GM21723 (cell line): ENCODE results near the gene IFT25.
A peak's percentile ranks its signal among the peaks of the same experiment; 100 is the strongest.
"Not testable (repeated sequence)": the region's sequence is repeated elsewhere in the genome, so short reads cannot be mapped to it uniquely, and the experiment has no call there.

Source experiments
- ATAC-seq: cut with Tn5 transposase; IDR thresholded peaks from one replicate; pipeline ENCODE4 v1.9.1; 2021; ENCODE audit warnings: mild to moderate bottlenecking, moderate library complexity; ENCODE audit not compliant: unreplicated experiment

The IFT25 gene

DNA sequence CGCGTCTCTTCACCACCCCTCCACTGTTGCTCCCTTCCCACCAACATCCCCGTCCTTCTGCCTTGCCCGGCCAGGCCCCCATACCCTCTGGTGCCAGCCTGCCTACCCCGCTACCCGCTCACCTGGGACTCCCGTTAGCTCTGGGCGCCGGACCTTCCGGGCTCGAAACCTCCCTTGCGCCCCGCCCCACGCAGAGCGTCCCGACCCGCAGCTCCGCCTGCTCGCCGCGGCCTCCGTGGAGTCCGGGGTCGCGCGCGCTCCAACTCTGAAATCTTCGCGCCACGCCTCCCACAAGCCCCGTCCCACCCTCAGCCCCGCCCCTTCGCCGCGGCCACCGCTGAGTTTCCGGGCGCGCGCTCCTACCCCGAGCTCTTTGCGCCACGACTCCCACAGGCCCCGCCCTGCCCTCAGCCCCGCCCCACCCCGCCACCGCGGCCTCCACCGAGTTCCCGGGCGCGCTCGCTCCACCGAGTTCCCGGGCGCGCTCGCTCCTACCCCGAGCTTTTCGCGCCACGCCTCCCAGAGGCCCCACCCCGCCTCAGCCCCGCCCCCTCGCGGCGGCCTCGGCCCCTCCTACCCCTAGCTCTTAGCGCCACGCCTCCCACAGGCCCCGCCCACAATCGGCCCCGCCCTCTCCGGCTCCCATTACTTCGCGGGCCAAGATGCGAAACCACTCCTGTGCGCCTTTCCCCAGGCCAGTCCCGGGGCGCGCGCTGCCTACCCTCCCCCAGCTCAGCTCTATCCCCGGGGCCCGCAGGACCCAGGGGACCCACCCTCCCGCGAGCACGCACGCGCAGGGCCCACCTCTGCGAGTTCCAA, at the start of gene IFT25:
Gene IFT25 (minus strand): TSS at position 267 of the 819 bp plus-strand sequence. CDS start 5,617 bp downstream, outside the sequence.
- peak; percentile 73 for ATAC-seq

DNA sequence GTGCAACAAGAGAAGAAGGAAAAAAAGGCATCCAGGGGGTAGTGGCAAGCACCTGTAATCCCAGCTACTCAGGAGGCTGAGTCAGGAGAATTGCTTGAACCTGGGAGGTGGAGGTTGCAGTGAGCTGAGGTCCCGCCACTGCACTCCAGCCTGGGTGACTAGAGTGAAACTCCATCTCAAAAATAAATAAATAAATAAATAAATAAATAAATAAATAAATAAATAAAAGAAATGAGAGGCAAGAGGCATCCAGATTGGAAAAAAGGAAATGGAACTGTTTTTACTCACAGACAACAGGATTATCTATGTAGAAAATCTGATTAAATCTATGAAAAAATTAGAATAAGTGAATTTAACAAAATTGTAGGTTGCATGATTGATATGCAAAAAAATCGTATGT, 49.0 kb upstream of the IFT25 start:
- ATAC-seq = not testable (repeated sequence)

DNA sequence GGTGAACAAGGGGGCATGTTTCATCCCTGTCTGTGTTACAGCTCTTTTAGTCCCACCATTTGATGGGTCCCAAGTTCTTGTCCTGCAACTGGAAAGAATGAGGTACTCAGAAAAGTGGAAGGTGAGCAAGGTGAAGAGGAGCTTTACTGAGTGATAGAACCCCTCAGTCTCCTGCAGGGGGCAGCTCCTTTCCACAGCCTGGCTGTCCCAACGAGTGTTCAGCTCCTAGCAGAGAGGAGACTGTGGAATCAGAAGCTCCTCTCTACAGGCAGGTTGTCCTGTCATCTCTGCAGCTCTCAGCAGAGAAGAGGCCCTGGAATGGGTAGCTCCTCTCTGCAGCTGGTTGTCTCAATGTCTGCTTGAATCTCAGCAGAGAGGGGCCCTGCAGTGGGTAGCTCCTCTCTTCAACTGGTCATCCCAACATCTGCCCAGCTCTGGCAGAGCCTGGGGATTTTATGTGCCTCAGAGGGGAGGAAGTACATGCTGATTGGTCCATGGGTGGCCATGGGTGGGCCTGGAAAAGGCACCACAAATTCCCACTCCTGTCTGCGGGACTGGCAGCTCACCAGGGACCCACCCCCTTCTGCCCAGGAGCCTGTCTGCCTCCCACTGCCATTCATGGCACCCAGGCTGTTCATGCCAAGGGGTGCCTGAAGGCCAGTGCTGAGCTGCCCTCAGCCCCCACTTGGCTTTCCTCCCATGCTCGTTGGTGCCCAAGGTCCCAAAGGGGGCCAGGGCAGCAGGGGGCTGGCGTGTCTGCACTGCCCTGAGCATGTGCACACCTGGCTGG, 46.8 kb upstream of the IFT25 start:
- ATAC-seq = no peak

DNA sequence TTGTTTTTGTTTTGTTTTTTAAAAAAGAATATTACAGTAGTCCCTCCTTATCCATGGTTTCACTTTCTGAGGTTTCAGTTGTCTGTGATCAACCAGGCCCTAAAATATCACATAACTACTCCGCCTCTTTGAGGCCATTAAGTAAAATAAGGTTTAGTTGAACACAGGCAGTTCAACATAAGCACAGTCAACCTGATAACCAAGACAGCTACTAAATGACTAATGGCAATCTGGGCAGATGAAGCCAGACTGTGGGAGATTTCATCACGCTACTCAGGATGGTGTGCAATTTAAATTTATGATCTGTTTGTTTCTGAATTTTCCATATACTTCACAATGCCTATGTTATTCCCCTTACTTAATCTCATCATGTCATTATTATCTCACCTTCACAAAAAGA, 42.4 kb upstream of the IFT25 start:
- no peak for ATAC-seq

DNA sequence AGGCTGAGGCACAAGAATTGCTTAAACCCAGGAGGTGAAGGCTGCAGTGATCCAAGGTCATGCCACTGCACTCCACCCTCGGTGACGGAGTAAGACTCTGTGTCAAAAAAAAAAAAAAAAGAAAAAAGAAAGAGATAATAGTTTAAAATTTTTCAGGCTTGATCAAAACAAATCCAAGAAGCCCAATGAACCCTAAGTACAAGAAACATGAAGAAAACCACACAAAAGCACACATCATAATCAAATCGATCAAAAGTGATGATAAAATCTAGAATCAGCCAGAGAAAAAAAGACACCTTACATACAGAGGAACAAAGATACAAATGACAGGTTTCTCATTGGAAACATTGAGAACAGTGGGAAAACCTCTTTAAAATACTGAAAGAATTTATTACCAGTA, 41.0 kb upstream of the IFT25 start:
- no peak for ATAC-seq

DNA sequence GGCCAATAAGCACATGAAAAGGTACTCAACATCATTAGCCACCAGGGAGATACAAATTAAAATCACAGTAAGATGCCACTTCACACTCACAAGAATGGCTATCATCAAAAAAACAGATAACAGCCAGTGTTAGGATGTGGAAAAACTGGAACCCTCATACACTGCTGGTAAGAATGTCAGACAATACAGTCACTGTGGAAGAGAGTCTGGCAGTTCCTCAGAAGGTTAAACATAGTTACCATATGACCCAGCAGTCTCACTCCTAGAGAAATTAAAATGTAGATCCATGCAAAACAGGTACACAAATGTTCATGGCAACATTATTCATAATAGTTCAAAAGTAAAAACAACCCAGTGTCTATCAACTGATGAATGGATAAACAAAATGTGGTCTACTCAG, 39.2 kb upstream of the IFT25 start:
- no peak for ATAC-seq

DNA sequence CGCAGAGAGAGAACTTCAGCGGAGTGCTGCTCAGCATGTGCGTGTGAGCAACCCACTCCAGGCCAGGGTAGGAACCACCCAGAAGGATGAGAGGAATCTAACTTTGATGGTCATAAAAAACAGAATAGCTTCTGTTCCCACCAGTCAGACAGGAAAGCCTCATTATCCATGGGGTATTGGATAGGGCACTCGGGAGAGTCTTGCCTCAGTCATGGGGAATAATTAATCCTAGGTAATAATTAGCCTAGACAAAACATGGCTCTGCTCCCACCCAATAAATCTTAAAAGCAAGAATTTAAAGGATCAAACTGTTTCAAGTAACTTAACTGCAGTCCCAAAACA, 37.2 kb upstream of the IFT25 start:
- ATAC-seq = no peak

DNA sequence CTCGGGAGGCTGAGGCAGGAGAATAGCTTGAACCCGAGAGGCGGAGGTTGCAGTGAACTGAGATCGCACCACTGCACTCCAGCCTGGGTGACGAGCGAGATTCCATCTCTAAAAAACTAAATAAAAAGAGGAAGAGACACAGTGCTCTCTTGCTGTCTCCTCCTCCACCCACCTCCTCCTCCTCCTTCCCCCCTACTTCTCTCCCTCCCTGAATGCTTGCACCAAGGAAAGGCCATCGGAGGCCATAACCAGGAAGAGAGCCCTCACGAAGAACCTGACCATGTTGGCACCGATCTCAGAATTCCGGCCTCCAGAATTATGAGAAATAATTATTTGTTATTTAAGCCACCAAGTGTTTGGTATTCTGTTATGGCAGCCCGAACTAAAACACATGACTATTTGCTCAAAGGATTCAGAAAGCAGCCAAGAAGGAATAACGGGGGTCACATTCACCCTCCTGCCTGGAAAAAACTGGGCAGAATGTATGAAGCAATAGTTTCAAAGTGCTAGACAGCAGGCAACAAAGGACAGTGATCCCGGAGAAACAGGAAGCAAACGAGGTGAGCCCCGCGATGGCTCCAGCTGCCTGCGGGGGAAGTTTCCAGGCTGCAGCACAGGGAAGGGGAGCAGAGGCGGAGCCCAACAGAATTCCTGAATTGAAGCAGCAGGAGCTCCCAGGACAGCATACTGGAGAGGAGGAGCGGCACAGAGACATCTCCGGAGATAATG, 36.7 kb upstream of the IFT25 start:
- ATAC-seq = no peak

DNA sequence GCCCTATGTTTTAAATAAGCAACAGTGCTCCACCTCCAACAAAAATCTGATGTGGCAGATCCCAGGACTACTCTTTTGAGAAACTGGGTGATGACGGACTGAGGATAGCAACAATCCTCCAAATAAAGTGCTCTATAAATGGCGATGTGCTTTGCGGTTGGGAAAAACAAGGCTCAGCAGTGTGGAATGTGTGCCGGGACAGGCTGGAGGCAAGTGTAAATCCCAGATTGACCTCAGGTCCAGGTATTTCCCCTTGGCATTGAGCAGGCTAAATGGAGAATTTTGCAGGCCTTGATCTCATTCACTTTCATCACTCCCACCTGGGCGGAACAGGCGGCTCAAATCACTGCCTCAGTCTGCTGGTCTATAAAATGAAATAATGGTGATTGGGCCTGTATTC, 35.7 kb upstream of the IFT25 start:
- ATAC-seq = no peak

DNA sequence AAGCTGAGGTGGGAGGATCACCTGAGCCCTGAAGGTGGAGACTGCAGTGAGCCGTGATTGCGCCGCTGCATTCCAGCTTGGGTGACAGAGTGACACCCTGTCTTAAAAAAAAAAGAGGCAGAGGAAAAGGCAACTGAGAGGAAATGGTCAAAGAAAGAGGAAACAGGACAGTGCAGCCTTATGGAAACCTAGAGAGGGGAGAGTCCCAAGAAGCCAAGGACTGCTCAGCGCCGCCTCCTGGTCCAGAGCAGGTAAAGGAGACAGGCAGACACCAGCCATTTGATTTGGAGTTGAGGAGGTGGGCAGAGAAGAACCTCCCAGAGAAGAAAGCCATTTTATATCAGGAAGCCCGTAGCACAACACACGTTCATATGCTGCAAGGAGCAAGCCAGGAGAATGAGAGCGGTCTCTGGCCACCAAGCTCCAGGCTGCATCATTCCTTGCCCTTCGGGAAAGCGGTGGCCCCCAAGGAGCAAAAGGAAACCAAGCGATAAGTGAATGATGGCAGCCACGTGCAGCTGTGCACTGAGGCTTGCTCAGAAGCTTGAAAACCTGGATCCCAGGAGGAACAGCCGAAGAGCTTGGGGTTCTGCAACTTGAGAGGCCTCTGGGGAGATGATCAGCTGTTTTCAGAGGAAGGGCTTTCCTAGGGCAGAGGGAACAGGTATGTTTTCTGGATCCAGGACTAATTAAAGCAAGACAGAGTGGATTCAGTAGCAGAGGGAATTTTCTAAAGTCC, 34.4 kb upstream of the IFT25 start:
- no peak for ATAC-seq

DNA sequence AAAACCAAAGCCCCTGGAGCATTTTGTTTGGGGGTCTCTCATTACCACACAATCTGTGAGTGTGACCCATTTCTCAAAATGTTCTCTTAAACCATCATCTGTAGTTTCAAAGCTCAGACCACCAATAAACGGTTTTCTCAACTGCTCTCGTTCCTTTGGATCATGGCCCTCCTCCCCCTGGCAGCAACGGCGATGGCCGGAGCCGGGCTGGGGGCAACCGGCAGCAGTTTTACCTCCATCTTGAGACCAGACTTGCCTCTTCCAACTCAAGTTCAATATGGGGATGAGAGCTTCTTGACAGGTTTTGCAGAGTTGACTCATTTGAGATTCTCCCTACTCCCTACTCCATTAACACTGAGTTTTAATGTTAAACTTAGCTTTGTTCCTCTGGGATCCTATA, 30.4 kb upstream of the IFT25 start:
- ATAC-seq = no peak

DNA sequence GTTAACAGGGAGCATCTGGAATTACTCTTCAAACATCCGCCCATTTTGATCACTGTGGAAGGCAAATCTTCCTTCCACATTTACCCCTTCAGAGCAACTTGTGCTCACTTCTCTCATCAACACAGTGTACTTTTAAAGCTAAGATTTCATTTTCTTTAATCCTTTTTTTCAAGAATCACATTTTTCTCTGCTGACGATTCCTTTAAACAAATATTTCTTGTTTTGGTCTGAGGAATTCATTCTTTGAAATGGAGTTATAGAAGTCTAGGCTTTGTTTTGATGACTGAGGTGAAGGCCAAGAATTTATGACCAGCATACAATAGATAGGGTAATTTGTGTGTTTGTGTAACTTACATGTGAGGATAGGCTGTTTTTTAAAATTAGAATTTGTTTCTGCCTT, 26.2 kb upstream of the IFT25 start:
- no peak for ATAC-seq

DNA sequence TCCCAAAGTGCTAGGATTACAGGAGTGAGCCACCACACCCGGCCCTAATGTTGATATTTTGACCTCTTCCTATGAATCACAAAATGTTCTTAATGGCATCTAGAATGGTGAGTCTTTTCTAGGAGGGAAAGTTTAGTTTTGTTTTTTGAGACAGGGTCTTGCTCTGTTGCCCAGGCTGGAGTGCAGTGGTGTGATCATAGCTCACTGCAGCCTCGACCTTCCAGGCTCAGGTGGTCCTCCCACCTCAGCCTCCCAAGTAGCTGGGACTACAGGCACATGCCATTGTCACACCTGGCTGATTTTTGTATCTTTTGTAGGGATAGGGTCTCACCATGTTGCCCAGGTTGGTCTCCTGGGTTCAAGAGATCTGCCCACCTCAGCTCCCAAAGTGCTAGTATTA, 23.8 kb upstream of the IFT25 start:
- ATAC-seq = not testable (repeated sequence)

DNA sequence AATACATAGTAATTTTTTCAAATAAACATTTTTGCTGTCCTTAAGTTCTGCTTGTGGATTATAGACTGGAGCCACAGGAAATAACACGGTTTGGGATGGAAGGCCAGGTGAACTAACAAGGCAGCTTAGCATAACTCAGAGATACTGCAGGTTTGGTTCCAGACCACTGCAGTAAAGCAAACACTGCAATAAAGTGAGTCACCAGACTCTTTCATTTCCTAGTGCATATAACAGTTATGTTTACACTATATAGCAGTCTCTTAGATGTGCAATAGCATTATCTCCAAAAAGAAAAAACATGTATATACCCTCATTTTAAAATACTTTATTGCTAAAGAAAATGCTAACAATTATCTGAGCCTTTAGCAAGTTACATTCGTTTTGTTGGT, 22.6 kb upstream of the IFT25 start:
- ATAC-seq = no peak

DNA sequence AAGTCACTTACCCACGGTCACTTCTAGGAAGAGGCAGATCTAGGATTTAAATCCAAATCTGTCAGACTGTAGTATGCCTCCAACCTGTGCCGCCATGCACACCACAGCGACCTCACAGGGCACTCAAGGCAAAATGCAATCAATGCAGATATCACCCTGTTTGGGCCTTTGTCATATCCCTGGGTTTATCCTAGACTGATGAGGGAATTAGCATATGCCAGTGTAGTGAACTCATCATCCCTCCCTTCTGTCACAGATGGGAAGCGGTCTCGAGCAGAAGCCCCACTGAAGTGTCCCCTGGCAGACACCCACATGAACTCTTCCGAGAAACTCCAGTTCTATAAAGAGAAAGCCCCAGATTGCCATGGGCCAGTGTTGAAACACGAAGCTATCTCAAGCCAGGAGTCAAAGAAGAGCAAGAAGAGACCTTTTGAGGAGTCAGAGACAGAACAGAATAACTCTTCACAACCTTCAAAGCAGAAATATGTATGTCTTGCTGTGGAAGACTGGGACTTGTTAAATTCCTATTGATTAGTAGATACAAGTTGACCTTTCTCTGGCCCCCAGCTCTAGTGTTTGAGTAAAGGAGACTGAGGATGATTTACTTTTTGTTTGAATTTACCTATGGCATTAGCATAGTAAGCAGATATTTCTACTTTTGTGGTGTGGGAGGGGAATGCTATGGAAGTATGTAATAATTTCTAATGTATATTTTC, 22.1 kb upstream of the IFT25 start:
- ATAC-seq = no peak

DNA sequence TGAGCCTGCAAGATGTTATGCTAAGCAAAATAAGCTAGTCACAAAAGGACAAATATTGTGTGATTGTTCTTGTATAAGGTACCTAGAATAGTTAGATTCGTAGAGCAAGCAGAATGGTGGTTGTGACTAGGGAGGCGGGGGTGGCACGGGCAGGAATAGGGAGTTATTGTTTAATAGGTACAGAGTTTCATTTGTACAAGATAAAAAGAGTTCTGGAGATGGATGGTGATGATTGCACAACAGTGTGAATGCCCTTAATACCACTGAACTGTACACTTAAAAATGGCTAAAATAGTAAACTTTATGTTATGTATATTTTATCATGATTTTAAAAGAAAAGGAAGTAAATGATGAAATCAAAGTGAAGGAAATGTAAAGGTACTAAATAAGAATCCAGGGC, 21.3 kb upstream of the IFT25 start:
- ATAC-seq = no peak

DNA sequence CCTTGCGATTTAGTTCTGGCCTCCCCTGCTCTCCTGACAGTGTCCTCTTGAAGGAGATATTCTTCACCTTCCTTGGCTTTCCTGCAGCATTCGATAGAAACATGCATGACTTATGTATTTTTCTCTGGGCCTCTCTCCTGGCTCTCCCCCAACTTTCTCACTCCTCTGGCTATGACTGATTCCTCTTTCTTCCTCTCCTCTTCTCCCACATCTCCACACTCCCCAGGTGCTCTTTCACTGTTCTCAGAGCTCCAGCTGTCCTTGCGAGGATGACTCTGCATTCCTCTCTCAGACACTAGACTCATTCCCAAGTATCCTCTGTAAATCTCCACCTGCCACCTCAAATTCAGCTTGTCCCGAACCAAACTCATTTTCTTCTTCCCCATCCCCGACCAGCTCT, 18.6 kb upstream of the IFT25 start:
- ATAC-seq = no peak

DNA sequence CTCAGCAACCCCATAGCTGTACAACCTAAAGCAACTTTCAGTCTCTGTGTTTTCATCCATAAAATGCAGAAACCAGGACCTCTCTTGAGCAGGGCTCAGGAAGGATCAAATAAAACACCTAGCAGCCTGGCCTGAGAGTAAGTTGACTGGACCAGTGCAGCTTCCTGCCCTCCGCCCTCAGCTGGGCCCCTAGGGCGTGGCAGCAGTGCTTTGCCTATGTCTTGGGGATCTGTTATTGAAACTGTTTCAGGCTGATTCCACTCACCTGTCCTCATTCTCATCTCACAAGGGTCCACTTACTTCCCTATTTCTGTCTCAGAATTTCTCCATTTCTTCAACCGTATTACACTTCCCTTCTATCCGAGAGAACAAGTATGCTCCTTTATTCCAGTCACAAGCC, 18.0 kb upstream of the IFT25 start:
- no peak for ATAC-seq

DNA sequence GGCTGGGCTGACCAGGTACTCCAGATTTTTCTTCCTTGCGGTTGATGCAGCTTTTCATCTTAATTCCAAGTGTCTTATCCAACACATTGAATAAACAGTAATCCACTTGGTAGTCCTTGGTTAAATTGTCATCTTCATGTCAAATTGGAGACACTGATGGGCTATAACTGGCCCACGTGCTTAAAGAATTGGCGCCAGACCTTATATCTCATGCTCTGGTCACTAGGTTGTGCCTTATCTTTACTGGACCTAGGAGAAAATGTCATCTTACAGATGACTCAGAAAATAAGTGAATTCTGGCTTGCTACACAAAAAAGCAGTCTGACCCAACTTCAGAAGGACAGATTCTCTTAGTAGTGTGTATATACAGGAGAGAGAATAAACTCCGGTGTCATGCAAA, 16.9 kb upstream of the IFT25 start:
- no peak for ATAC-seq

DNA sequence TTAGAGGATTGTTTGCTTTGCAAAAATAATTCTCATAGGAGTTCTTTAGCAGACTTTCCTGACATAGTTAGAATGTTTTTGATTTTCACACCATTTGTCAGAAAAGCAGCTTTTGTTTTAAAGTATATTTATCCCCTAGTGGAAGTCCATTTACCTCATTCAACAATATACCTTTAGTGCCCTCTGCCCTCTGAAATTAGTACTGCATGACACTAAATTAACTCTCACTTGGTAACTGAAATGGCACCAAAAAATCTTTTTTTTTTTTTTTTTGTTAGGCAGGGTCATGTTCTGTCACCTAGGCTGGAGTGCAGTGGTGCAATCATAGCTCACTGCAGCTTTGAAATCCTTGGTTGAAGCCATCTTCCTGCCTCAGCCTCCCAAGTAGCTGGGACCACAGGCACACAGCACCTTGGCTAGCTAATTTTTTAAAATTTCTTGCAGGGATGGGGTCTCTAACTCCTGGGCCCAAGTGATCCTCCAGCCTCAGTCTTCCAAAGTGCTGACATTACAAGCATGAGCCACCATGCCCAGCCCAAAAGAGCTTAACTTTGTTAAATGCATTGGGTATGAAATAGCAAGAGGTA, 14.3 kb upstream of the IFT25 start:
- no peak for ATAC-seq
